HEK293 (cell line): ENCODE results near the gene NIF3L1.

Experiments
- ATF2 ChIP-seq: fragments of 450-650 bp; formaldehyde crosslinking; IDR thresholded peaks from 2 replicates; pipeline ENCODE4 v1.5.1; 2016; ENCODE audit warnings: missing biosample characterization, missing genetic modification characterization, low read depth
- KLF17 ChIP-seq: fragments of 450-650 bp; formaldehyde crosslinking; IDR thresholded peaks from 2 replicates; pipeline ENCODE4 v1.5.1; 2016; ENCODE audit warnings: missing biosample characterization, missing genetic modification characterization
- SETDB1 ChIP-seq: IDR thresholded peaks from one replicate; pipeline ENCODE4 v1.6.1; 2017; ENCODE audit warnings: mild to moderate bottlenecking, low read length, moderate library complexity, mixed read lengths; ENCODE audit not compliant: insufficient read length
- ZBTB21 ChIP-seq: fragments of 450-650 bp; formaldehyde crosslinking; IDR thresholded peaks from 2 replicates; pipeline ENCODE4 v1.5.1; 2017; ENCODE audit warnings: missing biosample characterization, missing genetic modification characterization
- ZBTB6 ChIP-seq: fragments of 450-650 bp; formaldehyde crosslinking; IDR thresholded peaks from 2 replicates; pipeline ENCODE4 v1.5.1; 2017; ENCODE audit warnings: missing biosample characterization, missing genetic modification characterization
- ZFP69B ChIP-seq: fragments of 450-650 bp; formaldehyde crosslinking; IDR thresholded peaks from 2 replicates; pipeline ENCODE4 v1.5.1; 2016; ENCODE audit warnings: missing biosample characterization, missing genetic modification characterization
- ZNF274 ChIP-seq, 2 experiments: fragments of 200-500 bp in 1 of 2; fragments of 450-650 bp in 1 of 2; sonication (Bioruptor generic) in 1 of 2; formaldehyde crosslinking in 1 of 2; IDR thresholded peaks; 2 replicates each; pipeline versions ENCODE4 v1.5.1 to v1.6.1; 2014 to 2016; ENCODE audit warnings: borderline replicate concordance in 1 of 2, inconsistent platforms in 1 of 2, low read length in 1 of 2, missing biosample characterization in 1 of 2, missing genetic modification characterization in 1 of 2
- ZNF704 ChIP-seq: fragments of 450-650 bp; formaldehyde crosslinking; IDR thresholded peaks from 2 replicates; pipeline ENCODE4 v1.5.1; 2016; ENCODE audit warnings: missing biosample characterization, missing genetic modification characterization
- ZSCAN23 ChIP-seq: fragments of 450-650 bp; formaldehyde crosslinking; IDR thresholded peaks from 2 replicates; pipeline ENCODE4 v1.5.1; 2016; ENCODE audit warnings: missing biosample characterization, missing genetic modification characterization
- ZSCAN4 ChIP-seq: fragments of 450-650 bp; formaldehyde crosslinking; IDR thresholded peaks from 2 replicates; pipeline ENCODE4 v1.5.1; 2017; ENCODE audit warnings: missing biosample characterization, missing genetic modification characterization

GRCh38 chr2:200901459-200902072 is 12.4 kb downstream of the NIF3L1 start:
- no peak for TF ChIP-seq SETDB1
- no peak for TF ChIP-seq ZFP69B (tag by site-specific recombination)
- TF ChIP-seq ZSCAN23 (tag by site-specific recombination) = no peak
- no peak for TF ChIP-seq KLF17
- no peak for TF ChIP-seq ZBTB21 (tag by site-specific recombination)
- TF ChIP-seq ZNF274 (IDR thresholded peaks at IDR 0.05; ENCODE audit: low read length) = no peak
- TF ChIP-seq ZNF274 (tag by site-specific recombination; IDR thresholded peaks at IDR 0.05; ENCODE audit: borderline replicate concordance) = no peak
- TF ChIP-seq ATF2 (tag by site-specific recombination) = no peak
- TF ChIP-seq ZSCAN4 (tag by site-specific recombination) = no peak
- TF ChIP-seq ZBTB6 = no peak
- no peak for TF ChIP-seq ZNF704 (tag by site-specific recombination)
